Lower leg skin (tissue), 4 donors: ENCODE data around the gene DSCAML1. TPM values are rescaled to one million over a fixed set of nuclear protein-coding genes. Genes with fewer than 3 reads are reported as not detected.

Experiments
- DNase-seq, 2 donors: peaks; one replicate each; pipeline ENCODE4 v3.0.0-alpha.2; 2019; ENCODE audit warnings: low spot score in 2 of 2
- H3K4me3 ChIP-seq: fragments of 200-600 bp; sonication (generic); 2 replicates; pipeline ENCODE4 v1.5.1; 2017; ENCODE audit warnings: mild to moderate bottlenecking, low read depth; ENCODE audit not compliant: poor library complexity, severe bottlenecking
- CTCF ChIP-seq, 3 donors: fragments of 450-650 bp; IDR thresholded peaks; one replicate each; pipeline ENCODE4 v1.5.1; 2016; ENCODE audit warnings: antibody characterized with exemption in 3 of 3, mild to moderate bottlenecking in 3 of 3, moderate library complexity in 2 of 3
- POLR2A ChIP-seq, 2 donors: fragments of 450-650 bp; IDR thresholded peaks; one replicate each; pipeline ENCODE4 v1.6.1; 2016 to 2017; ENCODE audit warnings: antibody characterized with exemption in 2 of 2, mild to moderate bottlenecking in 1 of 2, moderate library complexity in 1 of 2
- WGBS, 2 donors: methylation state at CpG; one replicate each; pipeline ENCODE4 v1.1.5; 2018; 5-methylcytosine and 5-hydroxymethylcytosine counted together
- intact Hi-C: fragments of 100-400 bp; cut with DNase I; formaldehyde crosslinking; loops from one replicate; pipeline ENCODE4 v1.15.0; 2023; ENCODE audit warnings: low total_unique reads
- total RNA-seq, 4 donors: library from RNA; depleted of rRNA; stranded (reverse); fragments of >200 nt; gene quantifications; one replicate each; pipeline ENCODE4 v1.1.0, GENCODE V29; 2016

The DSCAML1 gene
- total RNA-seq, 4 donors from 2014 or later, result 0.07 to 0.13 (median 0.08) TPM

- 91 to 92% methylated on average over 2 of the region's 2 CpGs for WGBS, 2 donors
- intact Hi-C loops, result no loop called here
- no peak overlapping the region for H3K4me3 ChIP-seq
- TF ChIP-seq CTCF (IDR thresholded peaks at IDR 0.05), result no peak
- TF ChIP-seq POLR2A (IDR thresholded peaks at IDR 0.05), result no peak
- no peak for DNase-seq
Observed at GRCh38 chr11:117470576-117470975, 326.4 kb downstream of the DSCAML1 start.

GRCh38 chr11:117468888-117469287, 328.1 kb downstream of the DSCAML1 start:
- WGBS, 2 donors, result 79 to 91% methylated on average over 4 of the region's 4 CpGs
- TF ChIP-seq CTCF (IDR thresholded peaks at IDR 0.05) (no peak), POLR2A (IDR thresholded peaks at IDR 0.05) (no peak)
- no peak for DNase-seq
- no peak overlapping the region for H3K4me3 ChIP-seq
- intact Hi-C loops, result no loop called here

GRCh38 chr11:117467770-117468169, 329.2 kb downstream of the DSCAML1 start:
- 70 to 77% methylated on average over 5 of the region's 5 CpGs for WGBS, 2 donors
- TF ChIP-seq POLR2A (IDR thresholded peaks at IDR 0.05), result no peak
- TF ChIP-seq CTCF (IDR thresholded peaks at IDR 0.05), result no peak
- DNase-seq, result no peak
- intact Hi-C loops, result no loop called here
- no peak overlapping the region for H3K4me3 ChIP-seq

- intact Hi-C loops, result no loop called here
- TF ChIP-seq POLR2A (IDR thresholded peaks at IDR 0.05) (no peak), CTCF (IDR thresholded peaks at IDR 0.05) (no peak)
- 78 to 92% methylated on average over 14 of the region's 14 CpGs for WGBS, 2 donors
Observed at GRCh38 chr11:117466966-117467365, 330.1 kb downstream of the DSCAML1 start.

GRCh38 chr11:117465236-117465997, 331.6 kb downstream of the DSCAML1 start:
- no peak overlapping the region for H3K4me3 ChIP-seq
- intact Hi-C loops, result no loop called here
- TF ChIP-seq POLR2A (IDR thresholded peaks at IDR 0.05) (no peak), CTCF (IDR thresholded peaks at IDR 0.05) (no peak)
- DNase-seq, result no peak
- 73 to 80% methylated on average over 14 of the region's 14 CpGs for WGBS, 2 donors

More at GRCh38 chr11:117466966-117467365, 330.1 kb downstream of the DSCAML1 start:
- no peak for DNase-seq
- H3K4me3 ChIP-seq, result no peak overlapping the region

GRCh38 chr11:117464778-117465177, 332.2 kb downstream of the DSCAML1 start:
- DNase-seq, result no peak
- TF ChIP-seq CTCF (IDR thresholded peaks at IDR 0.05) (no peak), POLR2A (IDR thresholded peaks at IDR 0.05) (no peak)
- no peak overlapping the region for H3K4me3 ChIP-seq
- WGBS, 2 donors, result 93 to 98% methylated on average over 13 of the region's 13 CpGs
- intact Hi-C loops, result no loop called here
